ENCODE measurements around the gene TCF7L1. TPM values are rescaled to one million over a fixed set of nuclear protein-coding genes. Genes with fewer than 3 reads are reported as not detected.

Gene TCF7L1
- total RNA-seq, 1 donor from 2014 or later, result 8.9 TPM

GRCh38 chr2:85242321-85242720, 109.1 kb downstream of the TCF7L1 start:
- H3K4me1 ChIP-seq (ENCODE audit: control insufficient read depth in 3 of 3, insufficient read depth in 3 of 3, low read length in 3 of 3), result peaks cover 10 to 17% (median 14%) of the 10 kb centered on the region in 3 donors
- no peak overlapping the region for H3K27ac ChIP-seq (ENCODE audit: low read depth, low read length)
- no peak overlapping the region for H3K9ac ChIP-seq (ENCODE audit: low read depth in 1 of 3, low read length in 3 of 3)
- no peaks in the 10 kb centered on the region for H3K9me3 ChIP-seq (ENCODE audit: control insufficient read depth in 3 of 3, low read length in 3 of 3)
- no peaks in the 10 kb centered on the region for H3K27me3 ChIP-seq (ENCODE audit: control insufficient read depth in 3 of 3, insufficient read depth in 3 of 3, low read length in 3 of 3)
- no peaks in the 10 kb centered on the region for H3K36me3 ChIP-seq (ENCODE audit: control insufficient read depth in 3 of 3, insufficient read depth in 3 of 3, low read length in 3 of 3)
- no peak overlapping the region for H3K4me3 ChIP-seq (ENCODE audit: low read length in 3 of 3)

DNA sequence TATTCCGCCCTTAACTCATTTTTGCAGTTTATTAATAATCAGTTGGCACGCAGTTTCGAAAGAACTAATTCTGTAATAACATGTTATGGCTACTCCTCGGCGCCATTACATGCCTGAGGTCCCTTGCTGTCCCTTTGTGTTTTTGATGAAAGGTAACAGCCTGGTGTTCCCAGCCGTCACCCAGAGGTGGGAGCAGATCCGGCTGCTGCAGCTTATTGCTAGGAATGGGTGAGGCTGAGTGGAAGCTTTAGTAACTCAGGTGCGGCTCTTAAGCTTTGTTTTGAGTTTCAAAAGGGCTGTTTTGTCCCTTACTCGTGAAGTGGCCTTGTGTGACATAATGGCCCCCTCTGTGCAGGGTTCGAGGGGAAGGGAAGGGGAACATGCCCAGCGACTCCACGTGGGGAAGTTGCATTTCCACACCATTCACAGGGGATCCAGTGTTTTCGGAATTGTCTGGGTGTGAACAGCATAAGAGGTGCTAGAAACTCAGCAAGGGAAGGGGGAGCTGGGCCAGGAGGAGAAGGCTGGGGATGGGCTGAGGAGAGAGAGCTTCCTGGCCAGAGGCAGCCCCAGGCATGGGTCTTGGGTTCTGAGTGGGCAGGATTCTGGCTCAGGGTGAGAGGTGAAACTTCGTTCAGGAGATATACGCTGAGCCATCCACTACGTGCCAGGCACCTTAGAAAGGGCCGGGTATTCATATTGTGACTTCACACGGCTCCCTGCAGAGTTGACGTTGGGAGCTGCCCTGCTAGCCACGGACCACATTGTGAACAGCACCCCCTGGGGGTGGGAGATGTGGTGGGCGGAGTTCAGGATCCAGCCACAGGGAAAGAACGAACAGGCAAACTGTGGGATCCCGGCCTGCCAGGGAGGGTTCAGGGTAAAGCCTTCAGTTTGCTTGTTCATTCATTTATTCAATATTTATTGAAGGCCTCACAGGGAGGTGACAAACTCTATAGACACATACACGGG, 110.2 kb downstream of the TCF7L1 start:
- Histone ChIP-seq H3K4me1 (ENCODE audit: control insufficient read depth in 3 of 3, insufficient read depth in 3 of 3, low read length in 3 of 3) (peaks cover 14 to 21% (median 18%) of the 10 kb centered on the region in 3 donors), H3K36me3 (ENCODE audit: control insufficient read depth in 3 of 3, insufficient read depth in 3 of 3, low read length in 3 of 3) (no peaks in the 10 kb centered on the region), H3K4me3 (ENCODE audit: low read length in 3 of 3) (no peak overlapping the region), H3K9ac (ENCODE audit: low read depth in 1 of 3, low read length in 3 of 3) (peak overlapping the region in 1 of 3 donors; percentile 28), H3K27ac (ENCODE audit: low read depth, low read length) (no peak overlapping the region), H3K9me3 (ENCODE audit: control insufficient read depth in 3 of 3, low read length in 3 of 3) (no peaks in the 10 kb centered on the region), H3K27me3 (ENCODE audit: control insufficient read depth in 3 of 3, insufficient read depth in 3 of 3, low read length in 3 of 3) (no peaks in the 10 kb centered on the region)

- peaks cover 28 to 34% (median 33%) of the 10 kb centered on the region in 3 donors for H3K4me1 ChIP-seq (ENCODE audit: control insufficient read depth in 3 of 3, insufficient read depth in 3 of 3, low read length in 3 of 3)
- H3K27me3 ChIP-seq (ENCODE audit: control insufficient read depth in 3 of 3, insufficient read depth in 3 of 3, low read length in 3 of 3), result no peaks in the 10 kb centered on the region
These were observed 111.6 kb downstream of the TCF7L1 start for GRCh38 chr2:85244828-85245227.

GRCh38 chr2:85245891-85246290, 112.7 kb downstream of the TCF7L1 start:
- no peak overlapping the region for H3K27ac ChIP-seq (ENCODE audit: low read depth, low read length)
- no peaks in the 10 kb centered on the region for H3K27me3 ChIP-seq (ENCODE audit: control insufficient read depth in 3 of 3, insufficient read depth in 3 of 3, low read length in 3 of 3)
- no peak overlapping the region for H3K9ac ChIP-seq (ENCODE audit: low read depth in 1 of 3, low read length in 3 of 3)
- peaks cover 29 to 39% (median 32%) of the 10 kb centered on the region in 3 donors for H3K4me1 ChIP-seq (ENCODE audit: control insufficient read depth in 3 of 3, insufficient read depth in 3 of 3, low read length in 3 of 3)
- no peak overlapping the region for H3K4me3 ChIP-seq (ENCODE audit: low read length in 3 of 3)
- H3K9me3 ChIP-seq (ENCODE audit: control insufficient read depth in 3 of 3, low read length in 3 of 3), result no peaks in the 10 kb centered on the region
- no peaks in the 10 kb centered on the region for H3K36me3 ChIP-seq (ENCODE audit: control insufficient read depth in 3 of 3, insufficient read depth in 3 of 3, low read length in 3 of 3)

More at GRCh38 chr2:85244828-85245227, 111.6 kb downstream of the TCF7L1 start:
- Histone ChIP-seq H3K36me3 (ENCODE audit: control insufficient read depth in 3 of 3, insufficient read depth in 3 of 3, low read length in 3 of 3) (no peaks in the 10 kb centered on the region), H3K27ac (ENCODE audit: low read depth, low read length) (no peak overlapping the region), H3K4me3 (ENCODE audit: low read length in 3 of 3) (no peak overlapping the region), H3K9ac (ENCODE audit: low read depth in 1 of 3, low read length in 3 of 3) (no peak overlapping the region), H3K9me3 (ENCODE audit: control insufficient read depth in 3 of 3, low read length in 3 of 3) (no peaks in the 10 kb centered on the region)

DNA sequence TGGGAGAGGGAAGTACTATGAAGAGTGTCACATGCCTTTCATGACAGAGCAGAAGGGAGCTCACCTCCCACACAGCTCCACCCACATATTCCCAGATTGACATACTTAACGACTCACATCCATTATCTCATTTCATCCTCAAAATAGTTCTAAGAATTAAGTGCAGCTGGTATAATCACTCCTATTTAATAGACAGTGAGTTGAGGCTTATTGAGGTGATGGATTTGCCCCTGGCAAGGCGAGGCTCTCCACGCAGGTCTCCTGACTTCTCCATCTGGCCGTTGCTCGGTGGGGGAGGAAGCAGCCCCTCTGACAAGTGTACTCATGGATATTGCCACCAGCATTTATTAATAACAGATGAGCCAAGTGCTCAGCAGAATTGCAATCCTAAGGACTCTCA, 113.2 kb downstream of the TCF7L1 start:
- Histone ChIP-seq H3K4me3 (ENCODE audit: low read length in 3 of 3) (no peak overlapping the region), H3K4me1 (ENCODE audit: control insufficient read depth in 3 of 3, insufficient read depth in 3 of 3, low read length in 3 of 3) (peaks cover 29 to 43% (median 32%) of the 10 kb centered on the region in 3 donors), H3K36me3 (ENCODE audit: control insufficient read depth in 3 of 3, insufficient read depth in 3 of 3, low read length in 3 of 3) (no peaks in the 10 kb centered on the region), H3K9ac (ENCODE audit: low read depth in 1 of 3, low read length in 3 of 3) (no peak overlapping the region), H3K27ac (ENCODE audit: low read depth, low read length) (no peak overlapping the region), H3K9me3 (ENCODE audit: control insufficient read depth in 3 of 3, low read length in 3 of 3) (no peaks in the 10 kb centered on the region), H3K27me3 (ENCODE audit: control insufficient read depth in 3 of 3, insufficient read depth in 3 of 3, low read length in 3 of 3) (no peaks in the 10 kb centered on the region)

GRCh38 chr2:85247610-85248009, 114.4 kb downstream of the TCF7L1 start:
- H3K9ac ChIP-seq (ENCODE audit: low read depth in 1 of 3, low read length in 3 of 3), result no peak overlapping the region
- no peaks in the 10 kb centered on the region for H3K27me3 ChIP-seq (ENCODE audit: control insufficient read depth in 3 of 3, insufficient read depth in 3 of 3, low read length in 3 of 3)
- H3K9me3 ChIP-seq (ENCODE audit: control insufficient read depth in 3 of 3, low read length in 3 of 3), result no peaks in the 10 kb centered on the region
- H3K4me1 ChIP-seq (ENCODE audit: control insufficient read depth in 3 of 3, insufficient read depth in 3 of 3, low read length in 3 of 3), result peaks cover 29 to 44% (median 32%) of the 10 kb centered on the region in 3 donors
- H3K36me3 ChIP-seq (ENCODE audit: control insufficient read depth in 3 of 3, insufficient read depth in 3 of 3, low read length in 3 of 3), result no peaks in the 10 kb centered on the region
- no peak overlapping the region for H3K4me3 ChIP-seq (ENCODE audit: low read length in 3 of 3)
- H3K27ac ChIP-seq (ENCODE audit: low read depth, low read length), result no peak overlapping the region

DNA sequence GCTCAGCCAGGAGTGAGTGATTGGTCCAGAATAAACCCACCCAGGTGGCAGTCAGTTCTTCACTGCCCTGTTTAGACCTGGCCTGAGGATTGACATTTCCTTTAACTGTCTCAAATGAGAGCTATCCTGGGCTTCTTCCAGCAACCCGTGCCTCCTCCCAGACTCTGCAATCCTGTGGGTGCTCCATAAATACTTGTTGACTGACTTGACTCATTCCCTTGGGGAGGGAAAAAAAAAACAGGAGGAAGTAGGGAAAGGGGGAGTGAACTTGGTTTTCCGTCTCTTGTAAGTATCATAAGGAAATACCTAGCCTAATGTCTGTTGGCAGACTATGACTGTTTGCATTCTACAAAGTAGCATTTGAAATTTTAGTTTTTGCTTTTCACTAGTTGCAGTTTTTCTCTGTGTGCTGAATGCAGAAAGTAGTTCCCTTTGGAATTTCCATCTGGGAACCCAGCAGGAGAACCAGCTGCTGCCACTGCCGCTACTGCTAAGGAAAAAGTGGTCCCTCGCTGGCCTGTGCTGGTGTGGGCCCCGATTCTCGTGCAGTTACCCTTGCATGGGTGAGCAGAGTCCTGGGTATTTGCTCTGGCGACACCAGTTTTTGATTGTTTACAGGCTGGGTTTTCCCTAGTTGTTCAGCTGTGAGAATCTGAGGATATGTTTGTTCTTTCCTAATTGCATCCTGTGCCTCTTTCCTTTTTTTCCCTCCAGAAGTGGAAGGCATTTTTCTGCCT, 115.7 kb downstream of the TCF7L1 start:
- Histone ChIP-seq H3K4me1 (ENCODE audit: control insufficient read depth in 3 of 3, insufficient read depth in 3 of 3, low read length in 3 of 3) (peaks cover 24 to 36% (median 26%) of the 10 kb centered on the region in 3 donors), H3K9ac (ENCODE audit: low read depth in 1 of 3, low read length in 3 of 3) (no peak overlapping the region), H3K9me3 (ENCODE audit: control insufficient read depth in 3 of 3, low read length in 3 of 3) (no peaks in the 10 kb centered on the region), H3K27me3 (ENCODE audit: control insufficient read depth in 3 of 3, insufficient read depth in 3 of 3, low read length in 3 of 3) (no peaks in the 10 kb centered on the region), H3K27ac (ENCODE audit: low read depth, low read length) (peak overlapping the region; percentile 3), H3K4me3 (ENCODE audit: low read length in 3 of 3) (peak overlapping the region in 1 of 3 donors; percentile 30), H3K36me3 (ENCODE audit: control insufficient read depth in 3 of 3, insufficient read depth in 3 of 3, low read length in 3 of 3) (no peaks in the 10 kb centered on the region)

GRCh38 chr2:85250045-85250444, 116.9 kb downstream of the TCF7L1 start:
- no peaks in the 10 kb centered on the region for H3K27me3 ChIP-seq (ENCODE audit: control insufficient read depth in 3 of 3, insufficient read depth in 3 of 3, low read length in 3 of 3)
- no peaks in the 10 kb centered on the region for H3K9me3 ChIP-seq (ENCODE audit: control insufficient read depth in 3 of 3, low read length in 3 of 3)
- no peak overlapping the region for H3K9ac ChIP-seq (ENCODE audit: low read depth in 1 of 3, low read length in 3 of 3)
- no peak overlapping the region for H3K4me3 ChIP-seq (ENCODE audit: low read length in 3 of 3)
- H3K36me3 ChIP-seq (ENCODE audit: control insufficient read depth in 3 of 3, insufficient read depth in 3 of 3, low read length in 3 of 3), result no peaks in the 10 kb centered on the region
- peaks cover 26 to 41% (median 32%) of the 10 kb centered on the region in 3 donors for H3K4me1 ChIP-seq (ENCODE audit: control insufficient read depth in 3 of 3, insufficient read depth in 3 of 3, low read length in 3 of 3)
- no peak overlapping the region for H3K27ac ChIP-seq (ENCODE audit: low read depth, low read length)

GRCh38 chr2:85251070-85251616, 118.0 kb downstream of the TCF7L1 start:
- Histone ChIP-seq H3K4me3 (ENCODE audit: low read length in 3 of 3) (no peak overlapping the region), H3K27me3 (ENCODE audit: control insufficient read depth in 3 of 3, insufficient read depth in 3 of 3, low read length in 3 of 3) (no peaks in the 10 kb centered on the region), H3K27ac (ENCODE audit: low read depth, low read length) (no peak overlapping the region), H3K4me1 (ENCODE audit: control insufficient read depth in 3 of 3, insufficient read depth in 3 of 3, low read length in 3 of 3) (peaks cover 37 to 52% (median 43%) of the 10 kb centered on the region in 3 donors), H3K9me3 (ENCODE audit: control insufficient read depth in 3 of 3, low read length in 3 of 3) (no peaks in the 10 kb centered on the region), H3K36me3 (ENCODE audit: control insufficient read depth in 3 of 3, insufficient read depth in 3 of 3, low read length in 3 of 3) (no peaks in the 10 kb centered on the region), H3K9ac (ENCODE audit: low read depth in 1 of 3, low read length in 3 of 3) (no peak overlapping the region)
